Endothelial cell of umbilical vein (primary cell): ENCODE results near the gene GRID2. TPM values are rescaled to one million over a fixed set of nuclear protein-coding genes. Genes with fewer than 3 reads are reported as not detected.

Experiments used
- BruUV-seq: library from RNA; stranded (reverse); fragments of 400-500 nt; replicated peaks from 2 replicates; lab custom pipeline; 2021; lab: Mats Ljungman, UMichigan
- CTCF ChIA-PET: fragments of 300-600, 350-600 bp; sonication (Branson Sonifier 250); formaldehyde crosslinking; loops from one replicate; lab custom pipeline; 2021; ENCODE audit warnings: antibody characterized with exemption, inconsistent platforms; lab: Charles Lee
- POLR2A ChIA-PET: fragments of 300-600, 350-600 bp; sonication (Branson Sonifier 250); formaldehyde crosslinking; loops from one replicate; lab custom pipeline; 2021; ENCODE audit warnings: antibody characterized with exemption, inconsistent platforms; lab: Charles Lee
- DNase-seq: peaks from one replicate; pipeline ENCODE4 v3.0.0-alpha.2; 2011; ENCODE audit warnings: low read depth, low spot score
- FAIRE-seq: peaks from 2 replicates; lab custom pipeline; 2011; peaks lifted over from hg19 to GRCh38; lab: Jason Lieb, UNC
- H2AFZ ChIP-seq: 2 replicates; pipeline ENCODE4 v1.6.0; 2012; ENCODE audit warnings: low read depth, low read length, control low read depth, inconsistent platforms
- H3K27ac ChIP-seq: 2 replicates; pipeline ENCODE4 v1.5.1; 2011; ENCODE audit warnings: low read depth, mild to moderate bottlenecking, control low read depth, low read length, moderate library complexity; ENCODE audit not compliant: insufficient read depth
- H3K27me3 ChIP-seq, 2 experiments: 2 replicates each; pipeline versions ENCODE4 v1.6.0 to v1.6.1; 2011; ENCODE audit warnings: low read length in 2 of 2, mixed read lengths in 1 of 2; ENCODE audit not compliant: control insufficient read depth in 2 of 2, insufficient read depth in 2 of 2
- H3K36me3 ChIP-seq, 2 experiments: 2 replicates in 1 of 2; 3 replicates in 1 of 2; pipeline ENCODE4 v1.5.1; 2011; ENCODE audit warnings: low read length in 2 of 2, mild to moderate bottlenecking in 1 of 2, moderate library complexity in 1 of 2; ENCODE audit not compliant: control insufficient read depth in 2 of 2, insufficient read depth in 2 of 2; ENCODE audit errors: extremely low read depth in 1 of 2
- H3K4me1 ChIP-seq: 3 replicates; pipeline ENCODE4 v1.5.1; 2011; ENCODE audit warnings: mild to moderate bottlenecking, low read length; ENCODE audit not compliant: control insufficient read depth, insufficient read depth; ENCODE audit errors: extremely low read depth
- H3K4me2 ChIP-seq: 2 replicates; pipeline ENCODE4 v1.6.1; 2011; ENCODE audit warnings: low read length, control low read depth, mixed read lengths; ENCODE audit not compliant: insufficient read depth
- H3K4me3 ChIP-seq, 3 experiments: fragments of 200-600 bp in 1 of 3; sonication (generic), shearing (Covaris generic) in 1 of 3; replicated peaks in 1 of 3; 2 replicates each; pipeline ENCODE4 v1.5.1; 2011 to 2016; ENCODE audit warnings: control low read depth in 3 of 3, low read length in 3 of 3, mild to moderate bottlenecking in 2 of 3, inconsistent platforms in 1 of 3, low read depth in 1 of 3, moderate library complexity in 1 of 3; ENCODE audit not compliant: insufficient read depth in 1 of 3
- H3K79me2 ChIP-seq: 2 replicates; pipeline ENCODE4 v1.6.0; 2012; ENCODE audit warnings: low read length, inconsistent platforms; ENCODE audit not compliant: control insufficient read depth, insufficient read depth
- H3K9ac ChIP-seq: replicated peaks from 2 replicates; pipeline ENCODE3; 2011; ENCODE audit warnings: low read length, control low read depth; ENCODE audit not compliant: insufficient read depth; ENCODE audit errors: extremely low read depth
- H3K9me1 ChIP-seq: replicated peaks from 3 replicates; pipeline ENCODE4 v1.6.0; 2011; ENCODE audit warnings: mild to moderate bottlenecking, low read length; ENCODE audit not compliant: control insufficient read depth, insufficient read depth; ENCODE audit errors: extremely low read depth
- H3K9me3 ChIP-seq: replicated peaks from 2 replicates; pipeline ENCODE4 v1.5.1; 2012; ENCODE audit warnings: low read length, inconsistent platforms; ENCODE audit not compliant: control insufficient read depth, insufficient read depth
- H4K20me1 ChIP-seq: replicated peaks from 2 replicates; pipeline ENCODE3; 2011; ENCODE audit warnings: mild to moderate bottlenecking, low read length; ENCODE audit not compliant: control insufficient read depth, insufficient read depth; ENCODE audit errors: extremely low read depth
- EZH2 ChIP-seq: IDR thresholded peaks from 2 replicates; pipeline ENCODE4 v1.6.1; 2012; ENCODE audit warnings: borderline replicate concordance, low read depth, mild to moderate bottlenecking, moderate library complexity, low read length, inconsistent platforms; ENCODE audit not compliant: severe bottlenecking
- FOS ChIP-seq: IDR thresholded peaks from 2 replicates; pipeline ENCODE4 v1.6.1; 2011; ENCODE audit warnings: mild to moderate bottlenecking, low read length, moderate library complexity, borderline replicate concordance; ENCODE audit not compliant: insufficient read depth
- GATA2 ChIP-seq: IDR thresholded peaks from 2 replicates; pipeline ENCODE4 v1.7.0; 2011; ENCODE audit warnings: low read depth, mild to moderate bottlenecking, moderate library complexity, mixed read lengths, low read length; ENCODE audit not compliant: insufficient read length, insufficient read depth
- JUN ChIP-seq: IDR thresholded peaks from 2 replicates; pipeline ENCODE4 v1.6.1; 2011; ENCODE audit warnings: borderline replicate concordance, low read depth; ENCODE audit not compliant: insufficient read length, insufficient read depth
- MYC ChIP-seq: IDR thresholded peaks from one replicate; pipeline ENCODE4 v1.6.1; 2011; ENCODE audit warnings: mild to moderate bottlenecking, low read depth, low read length
- POLR2A ChIP-seq: IDR thresholded peaks from 2 replicates; pipeline ENCODE4 v1.6.1; 2012; ENCODE audit warnings: low read depth, mild to moderate bottlenecking, control low read depth, low read length
- POLR2AphosphoS5 ChIP-seq: IDR thresholded peaks from 2 replicates; pipeline ENCODE4 v1.6.1; 2012; ENCODE audit warnings: low read depth, mild to moderate bottlenecking, control low read depth, low read length, moderate library complexity; ENCODE audit not compliant: insufficient read depth
- dilution Hi-C: fragments of 300-500 bp; cut with MboI; formaldehyde crosslinking; loops from one replicate; pipeline ENCODE4 v1.15.0; 2019; ENCODE audit warnings: low sequenced_read_pairs; ENCODE audit not compliant: extremely low pct_ligation_motif_present
- intact Hi-C: fragments of 100-400 bp; cut with micrococcal nuclease; formaldehyde crosslinking; loops from one replicate; pipeline ENCODE4 v1.10.0; 2022
- polyA plus RNA-seq, 4 experiments: library from polyadenylated mRNA; depleted of rRNA in 3 of 4; stranded (reverse) in 3 of 4; unstranded in 1 of 4; fragments of >200 nt; gene quantifications; 2 replicates each; pipeline versions ENCODE4 v1.2.1 to v1.2.3, GENCODE V29; 2011 to 2012; ENCODE audit warnings: missing spikeins in 1 of 4
- total RNA-seq: library from RNA; stranded (reverse); gene quantifications from 2 replicates; pipeline ENCODE4 v1.2.3, GENCODE V29; 2021
- TF ChIP-seq, protein P1 (sequence below), 2 donors: IDR thresholded peaks; 1 replicate in 1 of 2; 2 replicates in 1 of 2; pipeline ENCODE4 v1.5.1; 2011; ENCODE audit warnings: low read length in 2 of 2, mild to moderate bottlenecking in 2 of 2, moderate library complexity in 2 of 2, control low read depth in 1 of 2, inconsistent platforms in 1 of 2, low read depth in 1 of 2; ENCODE audit not compliant: insufficient read depth in 1 of 2; ENCODE audit errors: extremely low read depth in 1 of 2
- TF ChIP-seq, protein P2 (sequence below): IDR thresholded peaks from 2 replicates; pipeline ENCODE4 v1.6.1; 2011; ENCODE audit not compliant: insufficient read depth, insufficient read length

GRID2 gene
- total and polyA plus RNA-seq, 2 donors (not counting 3 experiments of a cell fraction or from before 2014, with no cell fraction given): not detected

DNA sequence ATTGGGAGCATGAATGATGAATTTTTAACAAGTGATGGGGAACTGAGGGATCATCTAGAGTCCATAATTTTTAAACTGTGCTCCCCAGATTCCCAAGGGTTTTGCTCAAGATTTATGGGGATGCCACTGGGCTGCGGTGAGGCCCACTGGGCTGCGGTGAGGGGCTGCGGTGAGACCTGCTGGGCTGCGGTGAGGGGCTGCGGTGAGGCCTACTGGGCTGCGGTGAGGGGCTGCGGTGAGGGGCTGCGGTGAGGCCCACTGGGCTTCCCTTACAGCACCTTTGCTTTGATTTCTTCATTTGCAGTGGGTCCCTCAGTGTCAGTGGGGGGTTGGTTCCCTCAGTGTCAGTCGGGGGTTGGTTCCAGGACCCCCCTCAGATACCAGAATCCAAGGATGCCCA is 1477.4 kb downstream of the GRID2 start:
- H2AFZ ChIP-seq: no peak overlapping the region
- no peaks in the 10 kb centered on the region for H4K20me1 ChIP-seq
- H3K9me1 ChIP-seq: no peaks in the 10 kb centered on the region
- no peaks in the 10 kb centered on the region for H3K79me2 ChIP-seq
- no peaks in the 10 kb centered on the region for H3K9me3 ChIP-seq
- dilution Hi-C loops (no loop called here), intact Hi-C loops (no loop called here)
- TF ChIP-seq, protein P1, sequence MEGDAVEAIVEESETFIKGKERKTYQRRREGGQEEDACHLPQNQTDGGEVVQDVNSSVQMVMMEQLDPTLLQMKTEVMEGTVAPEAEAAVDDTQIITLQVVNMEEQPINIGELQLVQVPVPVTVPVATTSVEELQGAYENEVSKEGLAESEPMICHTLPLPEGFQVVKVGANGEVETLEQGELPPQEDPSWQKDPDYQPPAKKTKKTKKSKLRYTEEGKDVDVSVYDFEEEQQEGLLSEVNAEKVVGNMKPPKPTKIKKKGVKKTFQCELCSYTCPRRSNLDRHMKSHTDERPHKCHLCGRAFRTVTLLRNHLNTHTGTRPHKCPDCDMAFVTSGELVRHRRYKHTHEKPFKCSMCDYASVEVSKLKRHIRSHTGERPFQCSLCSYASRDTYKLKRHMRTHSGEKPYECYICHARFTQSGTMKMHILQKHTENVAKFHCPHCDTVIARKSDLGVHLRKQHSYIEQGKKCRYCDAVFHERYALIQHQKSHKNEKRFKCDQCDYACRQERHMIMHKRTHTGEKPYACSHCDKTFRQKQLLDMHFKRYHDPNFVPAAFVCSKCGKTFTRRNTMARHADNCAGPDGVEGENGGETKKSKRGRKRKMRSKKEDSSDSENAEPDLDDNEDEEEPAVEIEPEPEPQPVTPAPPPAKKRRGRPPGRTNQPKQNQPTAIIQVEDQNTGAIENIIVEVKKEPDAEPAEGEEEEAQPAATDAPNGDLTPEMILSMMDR (IDR thresholded peaks at IDR 0.05; ENCODE audit: extremely low read depth in 1 of 2, insufficient read depth in 1 of 2, low read depth in 1 of 2, low read length in 2 of 2): no peak
- TF ChIP-seq FOS (no peak), GATA2 (no peak), JUN (no peak), POLR2A (no peak)
- TF ChIP-seq, protein P2, sequence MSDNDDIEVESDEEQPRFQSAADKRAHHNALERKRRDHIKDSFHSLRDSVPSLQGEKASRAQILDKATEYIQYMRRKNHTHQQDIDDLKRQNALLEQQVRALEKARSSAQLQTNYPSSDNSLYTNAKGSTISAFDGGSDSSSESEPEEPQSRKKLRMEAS: no peak
- no peaks in the 10 kb centered on the region for H3K27me3 ChIP-seq
- no peaks in the 10 kb centered on the region for H3K36me3 ChIP-seq
- H3K4me2 ChIP-seq: no peak overlapping the region
- ChIA-PET POLR2A (no interaction called here), CTCF (no interaction called here)
- DNase-seq: no peak
- no peaks in the 10 kb centered on the region for H3K4me1 ChIP-seq
- H3K4me3 ChIP-seq: no peak overlapping the region
- no peak overlapping the region for H3K27ac ChIP-seq
- no TSS peak for BruUV-seq
- FAIRE-seq: no peak
- no peak overlapping the region for H3K9ac ChIP-seq

DNA sequence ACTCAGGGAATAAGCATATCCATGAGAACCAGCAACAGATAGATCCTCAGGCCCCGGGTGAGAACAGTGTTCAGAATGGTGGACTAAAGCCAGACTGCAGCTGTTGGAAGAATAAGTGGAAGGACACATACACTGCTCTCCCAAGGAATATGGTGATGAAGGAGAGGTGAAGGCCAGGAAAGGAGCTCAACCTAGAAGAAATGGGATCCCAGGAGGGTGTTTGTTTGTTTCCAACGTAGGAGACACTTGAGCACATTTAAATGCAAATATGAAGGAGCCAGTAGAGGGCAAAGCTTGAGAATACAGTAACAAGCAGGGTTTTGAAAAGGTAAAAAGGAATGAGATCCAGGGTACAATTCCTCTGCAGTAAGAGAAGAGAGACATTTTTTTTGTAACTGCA is 1482.4 kb downstream of the GRID2 start:
- Histone ChIP-seq H2AFZ (no peak overlapping the region), H3K9me1 (no peaks in the 10 kb centered on the region), H4K20me1 (no peaks in the 10 kb centered on the region), H3K4me2 (no peak overlapping the region), H3K9ac (no peak overlapping the region), H3K36me3 (no peaks in the 10 kb centered on the region), H3K9me3 (no peaks in the 10 kb centered on the region), H3K27ac (no peak overlapping the region), H3K79me2 (no peaks in the 10 kb centered on the region), H3K27me3 (no peaks in the 10 kb centered on the region), H3K4me3 (no peak overlapping the region), H3K4me1 (no peaks in the 10 kb centered on the region)
- intact Hi-C loops (no loop called here), dilution Hi-C loops (no loop called here)
- FAIRE-seq (no peak), DNase-seq (no peak)
- ChIA-PET POLR2A (no interaction called here), CTCF (no interaction called here)
- no TSS peak for BruUV-seq
- no peak for TF ChIP-seq JUN
- TF ChIP-seq, protein P1 (IDR thresholded peaks at IDR 0.05; ENCODE audit: extremely low read depth in 1 of 2, insufficient read depth in 1 of 2, low read depth in 1 of 2, low read length in 2 of 2): no peak
- no peak for TF ChIP-seq MYC
- no peak for TF ChIP-seq POLR2A
- TF ChIP-seq EZH2: no peak
- TF ChIP-seq, protein P2: no peak
- no peak for TF ChIP-seq FOS
- no peak for TF ChIP-seq POLR2AphosphoS5
- TF ChIP-seq GATA2: no peak
